ENCODE results near the gene ANKRD22. TPM values are rescaled to one million over a fixed set of nuclear protein-coding genes. Genes with fewer than 3 reads are reported as not detected.

ANKRD22 gene
- total and polyA plus RNA-seq, 10 of the 15 experiments (the other 5 are each of a cell fraction or from before 2014, with no cell fraction given) = 0.30 to 1.3 (median 0.71) TPM

GRCh38 chr10:88886557-88886956, 34.9 kb upstream of the ANKRD22 start:
- BruUV-seq (replicated peaks) = no TSS peak
- Histone ChIP-seq H3K79me2 (ENCODE audit: control insufficient read depth, insufficient read depth, low read length) (peaks cover 100% of the 10 kb centered on the region), H3K36me3 (ENCODE audit: control insufficient read depth in 2 of 2, insufficient read depth in 2 of 2, low read length in 1 of 2) (no peaks in the 10 kb centered on the region), H3K9me3 (replicated peaks; ENCODE audit: control insufficient read depth, insufficient read depth, low read length) (no peaks in the 10 kb centered on the region), H3K4me1 (ENCODE audit: control insufficient read depth, insufficient read depth, low read length) (peaks cover 46% of the 10 kb centered on the region), H2AFZ (ENCODE audit: control insufficient read depth, low read depth, low read length) (no peak overlapping the region), H3K4me3 (peak overlapping the region; percentile 55), H4K20me1 (ENCODE audit: control insufficient read depth, insufficient read depth) (no peaks in the 10 kb centered on the region), H3K27me3 (replicated peaks in 1 of 2; ENCODE audit: control insufficient read depth in 2 of 2, insufficient read depth in 2 of 2, low read length in 1 of 2) (no peaks in the 10 kb centered on the region), H3K27ac (ENCODE audit: control insufficient read depth, insufficient read depth) (peak overlapping the region; percentile 61), H3K4me2 (ENCODE audit: control insufficient read depth, insufficient read depth) (peak overlapping the region; percentile 77), H3K9ac (ENCODE audit: control insufficient read depth, insufficient read depth, low read length) (peak overlapping the region; percentile 68)
- DNase-seq (ENCODE audit: low read depth, low spot score) = no peak
- ChIA-PET CTCF (interaction anchor here (1.2 to 9.8 kb wide), 6 partner anchors 13 to 327 kb away, joined by 3 to 116 read pairs (median 52); partner anchors contain the start of gene FAS), SMC1A (ENCODE audit: uncharacterized antibody, unreplicated experiment) (interaction anchor here (1.6 to 12.6 kb wide), 7 partner anchors 7 to 106 kb away, joined by 5 to 329 read pairs (median 76); partner anchors contain the start of gene FAS), RAD21 (ENCODE audit: unreplicated experiment) (interaction anchor here (0.6 to 13.0 kb wide), 9 partner anchors 14 to 817 kb away, joined by 3 to 249 read pairs (median 12); partner anchors contain the start of gene FAS), POLR2A (interaction anchor here (0.9 to 13.1 kb wide), 7 partner anchors 8 to 506 kb away, joined by 3 to 248 read pairs (median 5); partner anchors contain the start of genes FAS and IFIT1)
- in situ Hi-C loops (cut with MboI) (no loop called here), intact Hi-C loops (cut with micrococcal nuclease; ENCODE audit: unreplicated experiment) (loop anchor here (10.0 kb wide), 1 partner anchor 528 kb away; the partner anchor contains the start of gene IFIT5)
- ATAC-seq = peak; percentile 76
- no peak for FAIRE-seq
- TF ChIP-seq IKZF2 (IDR thresholded peaks at IDR 0.05) (peak in 1 of 2 experiments; percentile 23; a peak in 1 of 4 replicates), ATF3 (IDR thresholded peaks at IDR 0.05; ENCODE audit: borderline replicate concordance, extremely low read depth, low read depth, low read length) (no peak), ZNF24 (IDR thresholded peaks at IDR 0.05) (no peak), NFIC (IDR thresholded peaks at IDR 0.05; ENCODE audit: low read depth, low read length) (peak; percentile 67; the same call in 1 of the 2 replicates), FOXK2 (IDR thresholded peaks at IDR 0.05) (no peak), SREBF2 (IDR thresholded peaks at IDR 0.05; ENCODE audit: low read length) (no peak), BACH1 (IDR thresholded peaks at IDR 0.05; ENCODE audit: borderline replicate concordance) (no peak), ASH2L (IDR thresholded peaks at IDR 0.05; ENCODE audit: borderline replicate concordance, low read depth) (no peak), PRDM15 (CRISPR knock-in tag; IDR thresholded peaks at IDR 0.05) (no peak), ZZZ3 (IDR thresholded peaks at IDR 0.05; ENCODE audit: control insufficient read depth, insufficient read length, low read depth) (no peak), RAD21 (IDR thresholded peaks at IDR 0.05; ENCODE audit: insufficient read depth, low read depth, low read length) (no peak), EGR1 (IDR thresholded peaks at IDR 0.05; ENCODE audit: borderline replicate concordance in 1 of 2, low read depth in 2 of 2, low read length in 2 of 2) (no peak), CHD2 (IDR thresholded peaks at IDR 0.05; ENCODE audit: borderline replicate concordance, low read depth, low read length) (no peak), TARDBP (IDR thresholded peaks at IDR 0.05; ENCODE audit: borderline replicate concordance) (no peak), SUZ12 (IDR thresholded peaks at IDR 0.05; ENCODE audit: unreplicated experiment) (no peak), PAX8 (IDR thresholded peaks at IDR 0.05) (no peak)
- TF ChIP-seq, protein P1, sequence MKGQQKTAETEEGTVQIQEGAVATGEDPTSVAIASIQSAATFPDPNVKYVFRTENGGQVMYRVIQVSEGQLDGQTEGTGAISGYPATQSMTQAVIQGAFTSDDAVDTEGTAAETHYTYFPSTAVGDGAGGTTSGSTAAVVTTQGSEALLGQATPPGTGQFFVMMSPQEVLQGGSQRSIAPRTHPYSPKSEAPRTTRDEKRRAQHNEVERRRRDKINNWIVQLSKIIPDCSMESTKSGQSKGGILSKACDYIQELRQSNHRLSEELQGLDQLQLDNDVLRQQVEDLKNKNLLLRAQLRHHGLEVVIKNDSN (IDR thresholded peaks at IDR 0.05; ENCODE audit: borderline replicate concordance, extremely low read length, insufficient read depth, low read depth, low read length) = no peak
- TF ChIP-seq, protein P2, sequence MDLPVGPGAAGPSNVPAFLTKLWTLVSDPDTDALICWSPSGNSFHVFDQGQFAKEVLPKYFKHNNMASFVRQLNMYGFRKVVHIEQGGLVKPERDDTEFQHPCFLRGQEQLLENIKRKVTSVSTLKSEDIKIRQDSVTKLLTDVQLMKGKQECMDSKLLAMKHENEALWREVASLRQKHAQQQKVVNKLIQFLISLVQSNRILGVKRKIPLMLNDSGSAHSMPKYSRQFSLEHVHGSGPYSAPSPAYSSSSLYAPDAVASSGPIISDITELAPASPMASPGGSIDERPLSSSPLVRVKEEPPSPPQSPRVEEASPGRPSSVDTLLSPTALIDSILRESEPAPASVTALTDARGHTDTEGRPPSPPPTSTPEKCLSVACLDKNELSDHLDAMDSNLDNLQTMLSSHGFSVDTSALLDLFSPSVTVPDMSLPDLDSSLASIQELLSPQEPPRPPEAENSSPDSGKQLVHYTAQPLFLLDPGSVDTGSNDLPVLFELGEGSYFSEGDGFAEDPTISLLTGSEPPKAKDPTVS (IDR thresholded peaks at IDR 0.05; ENCODE audit: low read depth, low read length) = no peak

Data from GM12878 (cell line).